Memory B cell (primary cell): ENCODE data around the gene HSP90AA1.

Experiments used
- ATAC-seq: fragments of 150-1000 bp; cut with Tn5 transposase; 2 replicates; pipeline ENCODE4 v1.10.0; 2021; ENCODE audit warnings: low read depth, mild to moderate bottlenecking, moderate library complexity
- DNase-seq, 2 donors: peaks; one replicate each; pipeline ENCODE4 v3.0.0; 2022; ENCODE audit warnings: low spot score in 2 of 2
- H3K27ac Mint-ChIP-seq: one replicate; pipeline ENCODE4 v1.8.0; 2022; ENCODE audit warnings: mild to moderate bottlenecking, moderate library complexity, mixed read lengths
- H3K27me3 Mint-ChIP-seq: one replicate; pipeline ENCODE4 v1.8.0; 2022; ENCODE audit warnings: mixed read lengths
- H3K36me3 Mint-ChIP-seq: one replicate; pipeline ENCODE4 v1.8.0; 2022; ENCODE audit warnings: mild to moderate bottlenecking, mixed read lengths
- H3K4me1 Mint-ChIP-seq: one replicate; pipeline ENCODE4 v1.8.0; 2022; ENCODE audit warnings: mixed read lengths
- H3K4me3 Mint-ChIP-seq: one replicate; pipeline ENCODE4 v1.8.0; 2022; ENCODE audit warnings: mild to moderate bottlenecking, moderate library complexity, mixed read lengths
- H3K9me3 Mint-ChIP-seq: one replicate; pipeline ENCODE4 v1.8.0; 2022; ENCODE audit warnings: mixed read lengths

HSP90AA1 gene

DNA sequence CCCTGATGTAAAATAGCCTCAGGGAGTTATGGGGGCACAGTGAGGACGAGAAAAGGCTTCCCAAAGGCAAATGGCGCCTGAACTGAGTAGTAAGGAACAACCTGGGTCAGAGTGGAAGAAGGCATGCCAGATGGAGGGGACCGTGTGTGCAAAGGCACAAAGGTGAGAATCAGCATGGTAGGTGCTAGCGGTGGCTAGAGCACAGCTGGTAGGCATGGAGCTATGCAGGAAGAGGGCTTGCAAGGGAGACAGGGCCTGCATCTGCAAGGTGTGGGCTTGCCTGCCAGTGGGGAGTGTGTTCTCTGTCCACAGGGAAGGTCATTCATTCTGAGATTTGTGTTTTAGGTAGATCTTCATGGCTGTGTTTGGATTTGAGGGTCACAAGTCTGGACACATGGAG is 18.5 kb upstream of the HSP90AA1 start:
- peaks cover 13% of the 10 kb centered on the region for H3K4me1 Mint-ChIP-seq
- peaks cover 1% of the 10 kb centered on the region for H3K27me3 Mint-ChIP-seq
- ATAC-seq (no peak), DNase-seq (no peak)
- H3K9me3 Mint-ChIP-seq = peaks cover 5% of the 10 kb centered on the region
- peaks cover 5% of the 10 kb centered on the region for H3K36me3 Mint-ChIP-seq
- no peak overlapping the region for H3K4me3 Mint-ChIP-seq
- no peak overlapping the region for H3K27ac Mint-ChIP-seq

DNA sequence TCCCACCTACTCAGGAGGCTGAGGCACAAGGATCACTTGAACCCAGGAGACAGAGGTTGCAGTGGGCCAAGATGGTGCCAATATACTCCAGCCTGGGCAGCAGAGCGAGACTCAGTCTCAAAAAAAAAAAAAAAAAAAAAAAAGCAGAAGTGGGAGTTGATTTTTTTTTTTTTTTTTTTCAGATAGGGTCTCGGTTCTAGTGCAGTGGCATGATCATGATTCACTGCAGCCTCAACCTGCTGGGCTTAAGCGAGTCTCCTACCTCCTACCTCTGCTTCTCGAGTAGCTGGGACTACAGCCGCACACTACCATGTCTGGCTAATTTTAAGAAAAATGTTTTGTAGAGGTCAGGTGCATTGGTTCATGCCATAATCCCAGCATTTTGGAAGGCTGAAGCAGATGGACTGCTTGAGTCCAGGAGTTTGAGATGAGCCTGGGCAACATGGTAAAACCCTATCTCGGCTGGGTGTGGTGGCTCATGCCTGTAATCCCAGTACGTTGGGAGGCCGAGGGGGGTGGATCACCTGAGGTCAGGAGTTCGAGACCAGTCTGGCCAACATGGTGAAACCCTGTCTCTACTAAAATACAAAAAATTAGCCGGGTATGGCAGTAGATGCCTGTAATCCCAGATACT is 16.3 kb upstream of the HSP90AA1 start:
- no peaks in the 10 kb centered on the region for H3K9me3 Mint-ChIP-seq
- DNase-seq = peak in 1 of 2 donors; percentile 20
- no peaks in the 10 kb centered on the region for H3K27me3 Mint-ChIP-seq
- H3K4me1 Mint-ChIP-seq = peaks cover 13% of the 10 kb centered on the region
- no peaks in the 10 kb centered on the region for H3K36me3 Mint-ChIP-seq
- no peak overlapping the region for H3K27ac Mint-ChIP-seq
- ATAC-seq = peak; percentile 86
- H3K4me3 Mint-ChIP-seq = no peak overlapping the region

- no peak overlapping the region for H3K4me3 Mint-ChIP-seq
- no peaks in the 10 kb centered on the region for H3K27me3 Mint-ChIP-seq
- ATAC-seq (no peak), DNase-seq (no peak)
- H3K36me3 Mint-ChIP-seq = no peaks in the 10 kb centered on the region
- H3K4me1 Mint-ChIP-seq = peaks cover 6% of the 10 kb centered on the region
- no peaks in the 10 kb centered on the region for H3K9me3 Mint-ChIP-seq
- H3K27ac Mint-ChIP-seq = no peak overlapping the region
Measured at GRCh38 chr14:102097441-102098135, 10.7 kb upstream of the HSP90AA1 start.

DNA sequence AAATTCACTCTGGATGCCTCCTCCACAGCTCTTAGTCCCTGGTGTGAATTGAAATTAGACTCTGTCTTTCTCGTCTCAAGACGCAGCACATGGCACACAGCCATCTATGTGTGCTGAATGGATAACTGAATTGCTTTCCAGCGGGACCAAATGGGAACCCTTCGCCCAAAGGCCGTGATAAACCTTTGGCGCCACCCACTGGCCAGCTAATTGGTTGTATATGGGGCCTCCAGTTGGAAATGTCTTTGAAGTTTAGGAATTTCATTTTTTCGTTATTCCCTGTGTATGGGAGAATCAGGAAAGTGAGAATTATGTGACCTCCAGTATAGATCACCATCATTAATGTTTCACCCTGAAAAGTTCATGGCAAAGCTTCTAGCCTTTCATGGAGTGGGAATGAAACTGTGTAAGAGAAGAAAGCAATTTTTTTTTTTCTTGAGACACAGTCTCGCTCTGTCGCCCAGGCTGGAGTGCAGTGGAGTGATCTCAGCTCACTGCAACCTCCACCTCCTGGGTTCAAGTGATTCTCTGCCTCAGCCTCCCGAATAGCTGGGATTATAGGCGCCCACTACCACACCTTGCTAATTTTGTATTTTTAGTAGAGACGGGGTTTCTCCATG is 9.8 kb upstream of the HSP90AA1 start:
- Mint-ChIP-seq H3K27me3 (no peaks in the 10 kb centered on the region), H3K36me3 (no peaks in the 10 kb centered on the region), H3K27ac (no peak overlapping the region), H3K9me3 (no peaks in the 10 kb centered on the region), H3K4me3 (no peak overlapping the region), H3K4me1 (peaks cover 6% of the 10 kb centered on the region)
- DNase-seq (peak; percentile 29 to 46), ATAC-seq (peak; percentile 83)

DNA sequence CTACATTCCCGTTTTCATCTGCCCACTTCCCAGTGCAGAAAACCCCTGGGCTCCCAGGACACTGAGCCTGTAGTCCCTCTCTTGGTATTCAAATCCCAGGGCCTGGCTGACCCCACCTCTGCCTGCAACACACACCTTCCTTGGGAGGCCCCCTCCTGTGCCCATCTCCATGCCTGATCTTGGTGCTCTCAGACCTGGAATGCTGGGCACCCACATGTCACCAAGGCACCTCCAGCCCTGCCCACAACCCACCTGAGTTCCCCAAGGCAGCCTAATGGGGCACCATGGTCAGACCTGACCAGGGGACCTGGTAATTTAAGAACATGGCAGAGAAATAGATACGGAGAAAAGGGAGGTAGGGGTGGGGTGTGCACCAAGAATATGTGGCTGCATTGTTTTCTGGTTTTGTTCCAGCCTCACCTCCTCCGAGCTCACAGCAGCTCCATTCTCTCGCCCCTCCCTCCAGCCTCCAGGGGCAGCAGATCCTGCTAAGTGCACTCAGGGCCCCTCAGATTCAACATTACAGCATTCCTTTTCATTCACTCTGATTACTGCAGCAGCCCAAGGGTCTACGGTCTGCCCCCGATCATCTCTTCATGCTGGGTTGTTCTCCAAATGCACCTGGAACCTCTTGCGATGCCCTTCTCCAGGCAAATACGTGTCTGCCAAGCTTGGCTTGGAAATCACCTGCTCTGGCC is 9.2 kb upstream of the HSP90AA1 start:
- Mint-ChIP-seq H3K4me1 (peaks cover 4% of the 10 kb centered on the region), H3K27ac (no peak overlapping the region), H3K9me3 (no peaks in the 10 kb centered on the region), H3K36me3 (no peaks in the 10 kb centered on the region), H3K27me3 (no peaks in the 10 kb centered on the region), H3K4me3 (no peak overlapping the region)
- DNase-seq = no peak
- ATAC-seq = peak; percentile 39

DNA sequence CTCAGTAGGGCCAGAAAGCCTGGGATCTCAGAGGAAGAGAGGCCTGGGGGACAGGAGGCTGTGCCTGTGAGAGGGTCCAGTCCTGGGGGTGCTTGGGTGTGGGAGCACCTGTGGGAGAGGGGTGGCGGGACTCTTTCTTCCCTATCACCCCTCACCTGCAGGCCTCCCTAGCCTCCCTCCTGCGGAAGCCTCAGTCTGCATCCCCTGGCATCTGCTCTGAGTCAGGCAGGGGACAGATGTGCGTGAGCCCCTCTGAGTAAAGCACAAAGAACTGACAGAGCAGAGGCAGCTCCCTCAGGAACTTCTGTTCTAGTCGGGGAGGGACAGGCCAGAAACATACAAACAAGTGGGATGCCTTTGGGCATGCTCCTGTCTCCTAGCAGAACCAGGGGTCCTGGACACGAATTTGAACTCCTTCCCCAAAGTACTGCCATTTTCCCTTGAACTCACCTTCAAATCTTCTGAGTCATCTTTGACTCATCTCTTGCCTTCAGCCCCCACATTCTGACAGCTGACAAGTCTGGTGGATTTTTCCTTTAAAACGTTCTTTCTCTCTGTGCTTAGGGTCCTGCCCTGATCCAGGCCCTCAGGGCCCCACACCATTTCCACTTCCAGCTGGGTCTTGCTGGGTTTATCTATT is 8.5 kb upstream of the HSP90AA1 start:
- ATAC-seq = no peak
- Mint-ChIP-seq H3K4me1 (peaks cover 4% of the 10 kb centered on the region), H3K4me3 (no peak overlapping the region), H3K27me3 (no peaks in the 10 kb centered on the region), H3K36me3 (no peaks in the 10 kb centered on the region), H3K27ac (no peak overlapping the region), H3K9me3 (no peaks in the 10 kb centered on the region)
- no peak for DNase-seq

DNA sequence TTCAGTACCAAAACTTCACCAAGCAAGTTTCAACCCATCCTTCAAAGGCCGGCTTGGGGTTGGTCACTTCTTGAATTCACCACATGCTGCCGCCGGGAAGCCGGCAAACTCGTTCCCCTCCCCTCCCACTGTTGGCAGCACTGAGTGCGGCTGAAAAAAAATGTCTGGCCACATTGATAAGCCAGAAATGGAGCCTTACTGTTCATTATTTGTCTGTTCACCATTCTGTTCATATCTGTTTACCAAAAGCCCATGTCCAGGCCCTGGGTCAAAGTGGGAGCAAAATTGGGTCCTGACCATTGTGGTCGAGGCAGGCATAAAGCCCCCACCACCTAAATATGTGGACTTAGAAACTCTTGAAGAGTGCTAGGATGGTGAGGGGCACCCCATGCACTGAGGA is 7.3 kb upstream of the HSP90AA1 start:
- no peaks in the 10 kb centered on the region for H3K36me3 Mint-ChIP-seq
- no peak overlapping the region for H3K27ac Mint-ChIP-seq
- H3K4me3 Mint-ChIP-seq = no peak overlapping the region
- peaks cover 13% of the 10 kb centered on the region for H3K4me1 Mint-ChIP-seq
- DNase-seq (no peak), ATAC-seq (no peak)
- no peaks in the 10 kb centered on the region for H3K9me3 Mint-ChIP-seq
- no peaks in the 10 kb centered on the region for H3K27me3 Mint-ChIP-seq

GRCh38 chr14:102092806-102093205 is 6.0 kb upstream of the HSP90AA1 start:
- H3K36me3 Mint-ChIP-seq = no peaks in the 10 kb centered on the region
- no peak overlapping the region for H3K4me3 Mint-ChIP-seq
- H3K27ac Mint-ChIP-seq = no peak overlapping the region
- no peaks in the 10 kb centered on the region for H3K27me3 Mint-ChIP-seq
- H3K9me3 Mint-ChIP-seq = no peaks in the 10 kb centered on the region
- no peak for ATAC-seq
- peaks cover 23% of the 10 kb centered on the region for H3K4me1 Mint-ChIP-seq
- DNase-seq = no peak

DNA sequence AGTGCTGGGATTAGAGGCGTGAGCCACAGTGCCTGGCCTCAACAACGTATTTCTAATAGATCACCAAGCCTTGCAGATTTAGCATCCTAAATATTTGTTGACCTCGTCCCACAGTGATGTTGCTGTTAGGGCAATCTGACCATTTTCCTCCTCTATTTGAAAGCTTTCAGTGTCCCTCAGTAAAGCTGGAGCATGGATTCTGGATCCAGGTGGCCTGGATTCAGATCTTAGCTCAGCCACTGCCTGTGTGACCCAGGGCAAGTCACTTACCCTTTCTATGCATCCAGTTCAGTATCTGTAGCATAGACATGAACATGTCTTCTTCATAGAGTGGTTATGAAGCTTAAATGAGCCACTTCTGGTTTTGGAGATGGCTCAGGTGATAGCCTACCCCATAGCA is 3.9 kb upstream of the HSP90AA1 start:
- no peaks in the 10 kb centered on the region for H3K9me3 Mint-ChIP-seq
- peaks cover 22% of the 10 kb centered on the region for H3K4me1 Mint-ChIP-seq
- DNase-seq (no peak), ATAC-seq (no peak)
- no peak overlapping the region for H3K27ac Mint-ChIP-seq
- H3K36me3 Mint-ChIP-seq = peaks cover 2% of the 10 kb centered on the region
- H3K27me3 Mint-ChIP-seq = no peaks in the 10 kb centered on the region
- no peak overlapping the region for H3K4me3 Mint-ChIP-seq

GRCh38 chr14:102089621-102090343 is 2.9 kb upstream of the HSP90AA1 start:
- ATAC-seq = no peak
- Mint-ChIP-seq H3K4me1 (peaks cover 26% of the 10 kb centered on the region), H3K9me3 (no peaks in the 10 kb centered on the region), H3K36me3 (peaks cover 6% of the 10 kb centered on the region), H3K27ac (peak overlapping the region; percentile 1), H3K4me3 (peak overlapping the region; percentile 72), H3K27me3 (no peaks in the 10 kb centered on the region)
- no peak for DNase-seq

GRCh38 chr14:102088012-102088792 is 1.4 kb upstream of the HSP90AA1 start:
- peak in 1 of 2 donors; percentile 37 for DNase-seq
- peak overlapping the region; percentile 96 for H3K27ac Mint-ChIP-seq
- H3K4me3 Mint-ChIP-seq = peak overlapping the region; percentile 93
- peaks cover 32% of the 10 kb centered on the region for H3K4me1 Mint-ChIP-seq
- peaks cover 15% of the 10 kb centered on the region for H3K36me3 Mint-ChIP-seq
- H3K9me3 Mint-ChIP-seq = no peaks in the 10 kb centered on the region
- ATAC-seq = no peak
- no peaks in the 10 kb centered on the region for H3K27me3 Mint-ChIP-seq

DNA sequence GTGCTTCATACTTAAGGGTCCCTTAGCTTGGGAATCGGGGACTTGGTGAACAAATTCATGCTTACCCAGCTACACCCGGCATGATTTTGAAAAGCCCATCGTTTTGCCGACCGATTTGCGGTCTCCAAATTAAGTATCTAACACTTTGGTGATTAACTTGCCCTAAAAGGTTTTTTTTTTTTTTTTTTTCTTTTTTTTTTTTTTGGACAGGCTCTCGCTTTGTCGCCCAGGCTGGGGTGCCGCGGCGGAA is 843 bp upstream of the HSP90AA1 start:
- Mint-ChIP-seq H3K27ac (peak overlapping the region; percentile 96), H3K27me3 (no peaks in the 10 kb centered on the region), H3K4me3 (peak overlapping the region; percentile 93), H3K9me3 (no peaks in the 10 kb centered on the region), H3K4me1 (peaks cover 34% of the 10 kb centered on the region), H3K36me3 (peaks cover 19% of the 10 kb centered on the region)
- DNase-seq (no peak), ATAC-seq (no peak)

- peak overlapping the region; percentile 93 for H3K4me3 Mint-ChIP-seq
- ATAC-seq (no peak), DNase-seq (no peak)
- H3K4me1 Mint-ChIP-seq = peaks cover 34% of the 10 kb centered on the region
- H3K9me3 Mint-ChIP-seq = no peaks in the 10 kb centered on the region
- peak overlapping the region; percentile 96 for H3K27ac Mint-ChIP-seq
- H3K36me3 Mint-ChIP-seq = peaks cover 26% of the 10 kb centered on the region
- no peaks in the 10 kb centered on the region for H3K27me3 Mint-ChIP-seq
Measured at GRCh38 chr14:102086709-102086971, 204 bp downstream of the HSP90AA1 start.
